Measurements from ENCODE around the gene MSI2. TPM values are rescaled to one million over a fixed set of nuclear protein-coding genes. Genes with fewer than 3 reads are reported as not detected.

The MSI2 gene
- total and polyA plus RNA-seq, 2 experiments from 2014 or later = 18.9 to 41.8 TPM

- DNase-seq (ENCODE audit: low spot score) (peak; percentile 33), ATAC-seq (peak; percentile 56)
- Histone ChIP-seq H3K27me3 (ENCODE audit: insufficient read depth) (no peaks in the 10 kb centered on the region), H4K20me1 (replicated peaks; ENCODE audit: insufficient read depth) (no peaks in the 10 kb centered on the region; the same call in none of the 2 replicates), H3K27ac (ENCODE audit: low read depth) (peak overlapping the region; percentile 92), H3K36me3 (ENCODE audit: insufficient read depth) (no peaks in the 10 kb centered on the region), H3K79me2 (replicated peaks; ENCODE audit: insufficient read depth) (peaks cover 35% of the 10 kb centered on the region), H3K4me1 (ENCODE audit: insufficient read depth) (peaks cover 41% of the 10 kb centered on the region), H3K4me2 (peak overlapping the region; percentile 29), H3F3A (replicated peaks; ENCODE audit: low read depth) (peaks cover 11% of the 10 kb centered on the region; the same call in 1 of the 2 replicates), H3K4me3 (peak overlapping the region; percentile 26), H2AFZ (no peak overlapping the region), H3K9me2 (ENCODE audit: insufficient read depth) (no peaks in the 10 kb centered on the region)
- TF ChIP-seq ZNF331 (CRISPR knock-in tag; IDR thresholded peaks at IDR 0.05; ENCODE audit: low read depth) (no peak), REST (IDR thresholded peaks at IDR 0.05; ENCODE audit: unreplicated experiment) (no peak), CREB1 (CRISPR knock-in tag; IDR thresholded peaks at IDR 0.05; ENCODE audit: low read depth) (no peak), STAT1 (IDR thresholded peaks at IDR 0.05; ENCODE audit: unreplicated experiment) (no peak)
- Mint-ChIP-seq H3K27me3 (ENCODE audit: insufficient read depth, low read depth, poor library complexity) (peaks cover 3% of the 10 kb centered on the region), H3K4me1 (peaks cover 69% of the 10 kb centered on the region), H3K36me3 (ENCODE audit: low read depth) (peaks cover 4% of the 10 kb centered on the region; the same call in 2 of the 3 replicates), H3K4me3 (peak overlapping the region; percentile 40; the same call in 1 of the 3 replicates), H3K9me3 (no peaks in the 10 kb centered on the region), H3K27ac (peak overlapping the region; percentile 74)
Measured at GRCh38 chr17:57313097-57313835, 56.9 kb downstream of the MSI2 start.

GRCh38 chr17:57315061-57316015 lies 59.0 kb downstream of the MSI2 start:
- Mint-ChIP-seq H3K36me3 (ENCODE audit: low read depth) (peaks cover 9% of the 10 kb centered on the region), H3K4me3 (no peak overlapping the region; the same call in 2 of the 3 replicates), H3K9me3 (no peaks in the 10 kb centered on the region), H3K27ac (peak overlapping the region; percentile 41), H3K4me1 (peaks cover 68% of the 10 kb centered on the region), H3K27me3 (ENCODE audit: insufficient read depth, low read depth, poor library complexity) (peaks cover 3% of the 10 kb centered on the region)
- Histone ChIP-seq H3K27me3 (ENCODE audit: insufficient read depth) (no peaks in the 10 kb centered on the region), H3K9me2 (ENCODE audit: insufficient read depth) (no peaks in the 10 kb centered on the region), H3F3A (replicated peaks; ENCODE audit: low read depth) (peaks cover 11% of the 10 kb centered on the region; the same call in 1 of the 2 replicates), H3K4me3 (no peak overlapping the region), H4K20me1 (replicated peaks; ENCODE audit: insufficient read depth) (peaks cover 5% of the 10 kb centered on the region), H2AFZ (no peak overlapping the region), H3K79me2 (replicated peaks; ENCODE audit: insufficient read depth) (peaks cover 27% of the 10 kb centered on the region), H3K4me1 (ENCODE audit: insufficient read depth) (peaks cover 46% of the 10 kb centered on the region), H3K36me3 (ENCODE audit: insufficient read depth) (no peaks in the 10 kb centered on the region), H3K27ac (ENCODE audit: low read depth) (peak overlapping the region; percentile 36; the same call in 1 of the 2 replicates), H3K4me2 (no peak overlapping the region)
- no peak for ATAC-seq
- no peak for DNase-seq (ENCODE audit: low spot score)
- no peak for TF ChIP-seq EZH2phosphoT487 (IDR thresholded peaks at IDR 0.05; ENCODE audit: unreplicated experiment)
- no peak for TF ChIP-seq STAT1 (IDR thresholded peaks at IDR 0.05; ENCODE audit: unreplicated experiment)
- no peak for TF ChIP-seq NANOG (IDR thresholded peaks at IDR 0.05; ENCODE audit: borderline replicate concordance)
- no peak for TF ChIP-seq EZH2 (IDR thresholded peaks at IDR 0.05; ENCODE audit: low read depth, unreplicated experiment)
- no peak for TF ChIP-seq CREB1 (CRISPR knock-in tag; IDR thresholded peaks at IDR 0.05; ENCODE audit: low read depth)
- no peak for TF ChIP-seq REST (IDR thresholded peaks at IDR 0.05; ENCODE audit: unreplicated experiment)
- TF ChIP-seq ZNF114 (CRISPR knock-in tag; IDR thresholded peaks at IDR 0.05) = no peak
- TF ChIP-seq POLR2AphosphoS5 (IDR thresholded peaks at IDR 0.05; ENCODE audit: low read depth) = no peak
- no peak for TF ChIP-seq ZNF331 (CRISPR knock-in tag; IDR thresholded peaks at IDR 0.05; ENCODE audit: low read depth)
- no peak for TF ChIP-seq CTCF (conservative IDR thresholded peaks at IDR 0.05; ENCODE audit: low read depth in 2 of 2)

All from GM23338 (cell line).